Measurements from ENCODE around the gene WNT9B.

DNA sequence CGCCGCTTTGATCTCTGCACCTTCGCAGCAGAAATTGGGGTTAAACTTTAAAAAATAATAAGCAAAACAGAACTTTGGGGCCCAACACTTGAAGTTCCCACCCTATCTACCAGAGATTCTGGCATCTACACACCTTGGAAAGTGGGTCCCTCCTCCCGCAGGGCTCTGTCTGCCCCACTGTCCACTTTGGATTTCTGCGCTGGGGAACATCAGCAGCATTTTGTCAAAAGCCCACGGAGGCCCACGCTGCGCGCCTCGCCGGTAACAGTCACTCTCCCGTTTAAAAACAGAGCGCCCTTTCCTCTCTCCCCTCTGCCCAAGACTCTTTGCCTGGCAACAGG, 725 bp upstream of the WNT9B start:
- TF ChIP-seq CTCF (IDR thresholded peaks at IDR 0.05; ENCODE audit: low read depth, low read length, missing input control) (no peak), REST (IDR thresholded peaks at IDR 0.05) (no peak)

Measured in liver (tissue), 2 donors.